Stimulated activated effector memory CD8-positive, alpha-beta T cell treated with anti-CD3 and anti-CD28 coated beads, Interleukin-12 subunit alpha, Interleukin-12 subunit beta, amount 100 ng/mL, for 72 hours (primary cell): ENCODE measurements around the gene ZEB2.

ENCODE experiments used
- ATAC-seq: fragments of 150-1000 bp; cut with Tn5 transposase; 2 replicates; pipeline ENCODE4 v1.10.0; 2021
- DNase-seq, 2 donors: peaks; one replicate each; pipeline ENCODE4 v3.0.0; 2021 to 2022; ENCODE audit warnings: low spot score in 2 of 2
- H3K27ac Mint-ChIP-seq: one replicate; pipeline ENCODE4 v1.8.0; 2022; ENCODE audit warnings: mild to moderate bottlenecking, mixed read lengths
- H3K36me3 Mint-ChIP-seq: one replicate; pipeline ENCODE4 v1.8.0; 2022; ENCODE audit warnings: mild to moderate bottlenecking, mixed read lengths
- H3K4me1 Mint-ChIP-seq: one replicate; pipeline ENCODE4 v1.8.0; 2022; ENCODE audit warnings: mixed read lengths
- H3K4me3 Mint-ChIP-seq: one replicate; pipeline ENCODE4 v1.8.0; 2022; ENCODE audit warnings: mild to moderate bottlenecking, mixed read lengths
- H3K9me3 Mint-ChIP-seq: one replicate; pipeline ENCODE4 v1.8.0; 2022; ENCODE audit warnings: mixed read lengths

ZEB2 gene

GRCh38 chr2:144430722-144431391 is 89.1 kb downstream of the ZEB2 start:
- ATAC-seq (peak; percentile 96), DNase-seq (peak in 1 of 2 donors; percentile 70)
- H3K27ac Mint-ChIP-seq: no peak overlapping the region
- no peak overlapping the region for H3K4me3 Mint-ChIP-seq
- H3K36me3 Mint-ChIP-seq: peaks cover 23% of the 10 kb centered on the region
- H3K4me1 Mint-ChIP-seq: peaks cover 40% of the 10 kb centered on the region
- H3K9me3 Mint-ChIP-seq: no peaks in the 10 kb centered on the region

DNA sequence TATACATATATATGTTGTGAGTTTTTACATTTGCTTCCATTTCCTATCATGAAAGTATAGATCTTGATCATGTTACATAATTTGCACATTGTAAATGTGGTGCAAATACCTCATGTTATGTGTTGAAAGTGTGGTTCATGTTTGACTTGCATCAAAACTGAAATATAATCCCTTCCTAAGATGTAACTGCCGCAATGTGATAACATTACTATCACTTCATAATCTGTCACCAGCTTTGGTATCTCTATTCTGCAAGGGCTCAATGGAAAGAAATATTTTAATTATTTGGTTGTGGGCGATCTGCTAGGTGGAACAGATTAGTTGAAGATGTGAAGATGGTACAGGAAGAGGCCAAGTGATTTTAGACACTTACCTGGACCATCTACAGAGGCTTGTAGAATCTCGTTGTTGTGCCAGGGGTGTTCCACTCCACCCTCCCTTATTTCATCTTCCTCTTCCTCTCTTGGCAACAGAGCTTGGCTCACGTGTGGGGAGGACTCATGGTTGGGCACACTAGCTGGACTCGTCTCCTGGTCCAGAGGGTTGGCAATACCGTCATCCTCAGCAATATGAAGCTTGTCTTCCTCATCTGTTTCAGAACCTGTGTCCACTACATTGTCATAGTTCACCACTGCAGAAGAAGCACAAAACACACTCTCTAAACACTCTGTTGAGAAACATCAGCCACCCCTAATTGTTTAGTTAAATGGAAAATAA is 90.4 kb downstream of the ZEB2 start:
- Mint-ChIP-seq H3K36me3 (peaks cover 10% of the 10 kb centered on the region), H3K27ac (no peak overlapping the region), H3K9me3 (no peaks in the 10 kb centered on the region), H3K4me3 (no peak overlapping the region), H3K4me1 (peaks cover 35% of the 10 kb centered on the region)
- ATAC-seq (no peak), DNase-seq (no peak)

- Mint-ChIP-seq H3K9me3 (no peaks in the 10 kb centered on the region), H3K4me1 (peaks cover 28% of the 10 kb centered on the region), H3K36me3 (no peaks in the 10 kb centered on the region), H3K27ac (peak overlapping the region; percentile 64), H3K4me3 (no peak overlapping the region)
- DNase-seq: no peak
- ATAC-seq: no peak
These were observed 92.9 kb downstream of the ZEB2 start for GRCh38 chr2:144426981-144427479.

DNA sequence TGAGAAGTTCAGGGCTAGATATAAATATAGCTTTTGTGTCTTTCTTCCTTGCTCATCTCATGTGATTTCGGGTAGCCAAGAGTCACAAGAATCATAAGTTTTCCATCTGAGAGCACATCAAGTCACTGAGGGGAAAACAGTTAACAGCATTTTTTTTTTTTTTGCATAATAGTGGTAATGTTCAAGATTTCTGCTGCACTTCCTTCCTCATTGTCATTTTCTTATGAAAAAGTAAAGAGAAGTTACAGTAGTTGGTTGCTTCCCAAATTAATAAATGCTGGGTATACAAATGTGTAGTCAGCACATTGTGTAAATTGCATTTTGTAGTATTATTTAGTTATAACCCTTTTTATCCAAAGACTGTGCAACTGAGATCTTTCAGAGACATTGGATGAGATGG is 93.6 kb downstream of the ZEB2 start:
- no peak for DNase-seq
- H3K27ac Mint-ChIP-seq: peak overlapping the region; percentile 64
- H3K9me3 Mint-ChIP-seq: no peaks in the 10 kb centered on the region
- H3K4me3 Mint-ChIP-seq: no peak overlapping the region
- H3K36me3 Mint-ChIP-seq: no peaks in the 10 kb centered on the region
- peaks cover 29% of the 10 kb centered on the region for H3K4me1 Mint-ChIP-seq
- ATAC-seq: no peak

DNA sequence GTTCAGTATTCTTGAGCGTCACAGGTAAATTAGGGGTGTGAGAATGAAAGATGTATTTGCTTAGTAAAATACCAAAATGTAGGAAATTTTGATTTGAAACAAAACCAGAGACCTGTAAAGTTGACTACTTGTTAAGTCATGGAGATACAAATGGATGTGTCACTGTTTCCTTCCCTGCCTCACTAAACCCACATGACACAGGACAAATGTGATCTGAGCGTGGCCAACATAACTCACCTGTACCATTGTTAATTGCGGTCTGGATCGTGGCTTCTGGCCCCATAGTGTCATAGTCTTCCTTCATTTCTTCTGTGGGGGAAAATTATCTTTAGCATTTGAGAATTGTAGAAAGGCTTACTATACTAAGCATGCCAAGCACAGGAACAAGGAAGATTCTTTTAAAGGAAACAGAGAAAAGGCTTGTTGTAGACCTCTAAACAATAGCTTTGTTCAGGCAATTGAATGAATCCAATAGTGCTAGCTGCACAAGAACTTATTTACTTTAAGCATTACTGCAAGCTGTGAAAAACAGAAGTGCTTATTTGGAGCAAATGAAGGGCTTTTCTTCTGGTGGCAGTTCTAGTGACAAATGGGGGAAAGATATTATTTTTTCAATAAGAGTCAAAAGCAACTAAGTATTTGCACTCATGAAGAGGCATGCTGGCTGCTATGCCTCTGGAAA is 95.2 kb downstream of the ZEB2 start:
- no peak for DNase-seq
- Mint-ChIP-seq H3K4me3 (no peak overlapping the region), H3K9me3 (no peaks in the 10 kb centered on the region), H3K36me3 (peaks cover under 1% of the 10 kb centered on the region), H3K4me1 (peaks cover 39% of the 10 kb centered on the region), H3K27ac (peak overlapping the region; percentile 38)
- peak; percentile 83 for ATAC-seq

- Mint-ChIP-seq H3K4me1 (peaks cover 39% of the 10 kb centered on the region), H3K9me3 (peaks cover 2% of the 10 kb centered on the region), H3K4me3 (no peak overlapping the region), H3K36me3 (peaks cover 29% of the 10 kb centered on the region), H3K27ac (peak overlapping the region; percentile 17)
- ATAC-seq (no peak), DNase-seq (no peak)
These were observed 98.1 kb downstream of the ZEB2 start for GRCh38 chr2:144421606-144422510.

DNA sequence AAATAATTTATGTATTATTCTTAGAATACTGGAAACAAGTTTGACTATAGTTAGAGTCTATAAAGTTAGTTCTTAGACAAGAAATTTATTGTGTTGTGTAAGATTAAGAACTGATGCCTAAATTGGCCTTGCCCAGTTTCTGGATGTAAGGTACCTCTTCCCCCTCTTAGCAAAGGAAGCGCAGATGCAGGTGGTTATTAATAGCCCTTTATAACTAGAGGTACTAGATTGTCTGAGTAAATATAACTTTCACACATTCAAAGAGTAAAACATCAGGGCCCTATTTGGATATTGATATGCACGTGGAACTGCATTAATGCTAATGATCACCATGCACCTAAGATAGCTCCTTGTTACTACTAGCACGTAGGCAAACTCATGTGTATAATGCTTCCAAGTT is 100.7 kb downstream of the ZEB2 start:
- peaks cover 8% of the 10 kb centered on the region for H3K9me3 Mint-ChIP-seq
- H3K27ac Mint-ChIP-seq: no peak overlapping the region
- DNase-seq (no peak), ATAC-seq (no peak)
- peaks cover 46% of the 10 kb centered on the region for H3K4me1 Mint-ChIP-seq
- no peak overlapping the region for H3K4me3 Mint-ChIP-seq
- peaks cover 50% of the 10 kb centered on the region for H3K36me3 Mint-ChIP-seq

DNA sequence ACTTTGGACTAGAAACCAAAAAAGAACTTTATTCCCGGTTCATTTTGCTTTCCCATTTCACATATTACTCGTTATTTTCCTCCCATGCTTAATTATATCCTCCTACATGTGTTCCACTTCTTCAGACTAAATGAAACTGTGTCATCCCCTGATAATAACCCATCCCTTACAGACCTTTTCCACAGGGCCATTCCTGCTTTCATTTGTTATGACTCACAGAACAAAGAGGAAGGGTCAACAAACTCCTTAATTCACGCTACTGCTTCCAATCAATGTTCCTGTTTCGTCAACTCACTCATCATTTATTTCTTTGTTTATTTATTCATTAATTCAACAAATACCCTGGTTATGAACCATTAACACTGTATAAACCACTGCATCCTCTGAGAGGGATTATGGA is 104.5 kb downstream of the ZEB2 start:
- peak overlapping the region; percentile 38 for H3K27ac Mint-ChIP-seq
- DNase-seq (no peak), ATAC-seq (no peak)
- H3K9me3 Mint-ChIP-seq: peaks cover 8% of the 10 kb centered on the region
- H3K36me3 Mint-ChIP-seq: peaks cover 75% of the 10 kb centered on the region
- H3K4me1 Mint-ChIP-seq: peaks cover 46% of the 10 kb centered on the region
- H3K4me3 Mint-ChIP-seq: no peak overlapping the region

GRCh38 chr2:144414324-144414845 is 105.5 kb downstream of the ZEB2 start:
- Mint-ChIP-seq H3K36me3 (peaks cover 71% of the 10 kb centered on the region), H3K9me3 (peaks cover 8% of the 10 kb centered on the region), H3K4me3 (peak overlapping the region; percentile 49), H3K4me1 (peaks cover 46% of the 10 kb centered on the region), H3K27ac (peak overlapping the region; percentile 76)
- DNase-seq (peak in 1 of 2 donors; percentile 69), ATAC-seq (peak; percentile 98)

GRCh38 chr2:144412709-144413108 is 107.2 kb downstream of the ZEB2 start:
- DNase-seq (no peak), ATAC-seq (no peak)
- H3K9me3 Mint-ChIP-seq: peaks cover 8% of the 10 kb centered on the region
- H3K4me3 Mint-ChIP-seq: no peak overlapping the region
- H3K27ac Mint-ChIP-seq: no peak overlapping the region
- H3K4me1 Mint-ChIP-seq: peaks cover 49% of the 10 kb centered on the region
- H3K36me3 Mint-ChIP-seq: peaks cover 54% of the 10 kb centered on the region

DNA sequence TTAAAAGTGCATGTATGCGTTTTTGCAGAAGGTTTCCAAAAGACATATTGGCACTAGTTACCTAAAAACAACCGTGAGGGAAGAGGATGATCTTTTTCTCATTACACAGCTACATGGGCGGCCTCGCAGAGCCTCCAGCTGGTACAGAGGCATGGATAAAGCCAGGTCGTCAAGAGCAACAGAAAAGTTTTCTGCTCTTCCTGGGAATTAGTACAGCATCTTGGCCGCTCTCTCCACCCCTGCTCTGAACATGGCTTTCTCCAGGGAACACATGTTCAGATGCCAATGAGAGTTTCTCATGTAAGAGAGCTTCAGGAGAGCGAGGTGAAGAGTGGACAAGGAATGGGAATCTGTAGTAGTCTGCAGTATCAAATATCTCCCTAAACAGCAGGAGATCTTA is 108.4 kb downstream of the ZEB2 start:
- peaks cover 44% of the 10 kb centered on the region for H3K4me1 Mint-ChIP-seq
- peaks cover 4% of the 10 kb centered on the region for H3K9me3 Mint-ChIP-seq
- no peak for DNase-seq
- H3K36me3 Mint-ChIP-seq: peaks cover 42% of the 10 kb centered on the region
- ATAC-seq: no peak
- H3K27ac Mint-ChIP-seq: no peak overlapping the region
- H3K4me3 Mint-ChIP-seq: no peak overlapping the region

DNA sequence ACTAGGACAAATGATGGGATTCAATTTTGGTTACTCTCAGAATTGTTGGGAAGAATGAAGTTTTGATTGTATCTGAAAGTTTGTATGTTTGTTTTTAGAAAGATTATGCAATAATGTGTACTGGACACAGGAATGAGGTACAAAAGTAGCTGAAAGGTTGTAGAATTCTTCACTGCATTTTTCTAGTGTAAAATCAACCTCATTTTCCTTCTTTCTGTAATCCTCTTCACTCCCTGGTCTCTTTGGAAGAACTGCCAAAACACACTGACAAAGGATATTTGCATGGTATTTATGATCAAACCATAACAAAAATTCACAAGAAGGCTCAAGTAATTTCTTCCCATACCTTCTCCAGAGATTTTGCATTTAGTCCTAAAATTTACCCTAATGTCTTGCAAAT is 110.7 kb downstream of the ZEB2 start:
- Mint-ChIP-seq H3K27ac (peak overlapping the region; percentile 50), H3K36me3 (peaks cover 25% of the 10 kb centered on the region), H3K9me3 (no peaks in the 10 kb centered on the region), H3K4me1 (peaks cover 34% of the 10 kb centered on the region), H3K4me3 (no peak overlapping the region)
- no peak for DNase-seq
- no peak for ATAC-seq

DNA sequence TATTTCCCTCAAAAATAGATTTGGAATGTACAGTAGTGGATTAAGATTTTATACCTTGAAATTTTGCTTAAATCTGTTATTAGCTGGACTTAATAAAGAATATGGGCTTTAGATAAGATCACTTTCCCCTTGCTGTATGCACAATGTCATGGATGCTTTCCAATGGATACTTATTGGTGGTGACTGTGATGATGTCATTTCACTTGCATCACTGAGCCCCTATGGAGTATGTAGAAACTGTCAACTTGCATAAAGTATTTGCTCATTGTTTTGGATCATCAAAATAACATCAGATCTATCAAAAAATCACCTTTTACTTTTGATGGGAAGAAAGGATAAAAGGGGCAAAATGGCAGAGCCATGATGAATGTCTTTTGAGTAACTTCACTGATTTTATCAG is 112.7 kb downstream of the ZEB2 start:
- Mint-ChIP-seq H3K36me3 (peaks cover 10% of the 10 kb centered on the region), H3K4me3 (no peak overlapping the region), H3K27ac (no peak overlapping the region), H3K9me3 (no peaks in the 10 kb centered on the region), H3K4me1 (peaks cover 25% of the 10 kb centered on the region)
- DNase-seq: no peak
- ATAC-seq: no peak

- Mint-ChIP-seq H3K36me3 (peaks cover 2% of the 10 kb centered on the region), H3K27ac (peak overlapping the region; percentile 39), H3K9me3 (no peaks in the 10 kb centered on the region), H3K4me1 (peaks cover 19% of the 10 kb centered on the region), H3K4me3 (peak overlapping the region; percentile 3)
- DNase-seq: no peak
- no peak for ATAC-seq
These were observed 113.7 kb downstream of the ZEB2 start for GRCh38 chr2:144405982-144406788.
